Esophagus (tissue), 2 donors: ENCODE results near the gene IL17C. TPM values are rescaled to one million over a fixed set of nuclear protein-coding genes. Genes with fewer than 3 reads are reported as not detected.
A peak's percentile ranks its signal among the peaks of the same experiment; 100 is the strongest.

ENCODE experiments used
- H3K27ac ChIP-seq, 2 donors: one replicate each; pipeline ENCODE4 v1.5.1; 2013; ENCODE audit warnings: low read depth in 2 of 2, mild to moderate bottlenecking in 2 of 2, inconsistent platforms in 1 of 2, low read length in 1 of 2, moderate library complexity in 1 of 2
- H3K27me3 ChIP-seq, 2 donors: one replicate each; pipeline ENCODE4 v1.6.1; 2013; ENCODE audit warnings: low read length in 2 of 2, control low read depth in 1 of 2, mild to moderate bottlenecking in 1 of 2; ENCODE audit not compliant: insufficient read depth in 2 of 2, control insufficient read depth in 1 of 2
- H3K36me3 ChIP-seq, 2 donors: one replicate each; pipeline ENCODE4 v1.6.1; 2013; ENCODE audit warnings: low read length in 1 of 2; ENCODE audit not compliant: control insufficient read depth in 2 of 2, insufficient read depth in 2 of 2
- H3K4me1 ChIP-seq, 2 donors: one replicate each; pipeline ENCODE4 v1.6.1; 2013; ENCODE audit warnings: low read length in 1 of 2; ENCODE audit not compliant: control insufficient read depth in 2 of 2, insufficient read depth in 2 of 2
- H3K4me3 ChIP-seq, 2 donors: one replicate each; pipeline ENCODE4 v1.5.1; 2013; ENCODE audit warnings: low read length in 2 of 2, mild to moderate bottlenecking in 2 of 2, low read depth in 1 of 2, moderate library complexity in 1 of 2
- H3K9me3 ChIP-seq, 2 donors: one replicate each; pipeline ENCODE4 v1.6.1; 2013; ENCODE audit warnings: mild to moderate bottlenecking in 2 of 2, low read depth in 1 of 2, low read length in 1 of 2, moderate library complexity in 1 of 2; ENCODE audit not compliant: control insufficient read depth in 2 of 2, insufficient read depth in 1 of 2
- WGBS, 2 donors: extraction: QIAGEN DNeasy Blood & Tissue Kit; methylation state at CpG; one replicate each; pipeline ENCODE4 v1.1.7; 2013; 5-methylcytosine and 5-hydroxymethylcytosine counted together
- polyA plus RNA-seq, 2 donors: library from polyadenylated mRNA; stranded (reverse); fragments of 200-250 nt; gene quantifications; one replicate each; pipeline ENCODE4 v1.2.3, GENCODE V29; 2013
- donor health status: healthy with polysubstance abuse.
- donor health status: Bipolar disorder and iron deficiency.

Gene IL17C
- polyA plus RNA-seq, 2 donors, result 0.07 to 0.59 TPM

DNA sequence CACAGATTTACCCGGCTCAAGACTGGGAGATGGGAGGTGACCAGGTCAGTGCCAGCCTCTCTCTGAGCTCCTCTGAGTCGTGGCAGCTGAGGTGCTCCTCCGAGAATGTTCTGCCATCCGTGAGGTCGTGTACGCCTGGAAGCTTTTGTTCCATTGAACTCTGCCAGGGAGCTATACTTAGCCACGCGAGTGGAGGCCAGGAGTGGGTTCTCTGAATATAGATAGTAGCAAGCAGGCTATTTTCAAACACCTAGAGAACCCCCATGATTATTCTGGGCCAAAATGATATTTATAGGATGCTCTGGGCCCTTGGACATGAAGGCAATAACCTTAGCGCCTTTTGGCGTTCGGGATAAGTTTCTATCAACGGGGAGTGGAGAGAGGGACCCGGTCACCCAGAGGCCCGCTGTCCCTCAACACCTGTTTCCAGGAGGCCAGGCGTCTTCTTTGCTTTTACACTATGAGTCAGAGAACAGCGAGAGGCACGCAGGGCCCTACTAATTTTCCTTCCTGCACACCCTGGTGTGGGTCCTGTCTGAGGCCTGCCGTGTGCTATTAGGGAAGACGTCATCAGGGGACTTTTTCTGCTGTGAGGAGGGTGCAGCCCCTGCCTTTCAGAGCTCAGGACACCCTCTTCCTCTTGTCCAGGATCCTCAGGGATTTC lies 35.5 kb downstream of the IL17C start:
- H3K36me3 ChIP-seq, result peaks cover 0 to 5% of the 10 kb centered on the region in 2 donors
- no peak overlapping the region for H3K4me3 ChIP-seq
- no peaks in the 10 kb centered on the region for H3K9me3 ChIP-seq
- no peak overlapping the region for H3K27ac ChIP-seq
- no peaks in the 10 kb centered on the region for H3K27me3 ChIP-seq
- 88 to 89% methylated on average over 19 of the region's 19 CpGs for WGBS, 2 donors
- H3K4me1 ChIP-seq, result no peaks in the 10 kb centered on the region

DNA sequence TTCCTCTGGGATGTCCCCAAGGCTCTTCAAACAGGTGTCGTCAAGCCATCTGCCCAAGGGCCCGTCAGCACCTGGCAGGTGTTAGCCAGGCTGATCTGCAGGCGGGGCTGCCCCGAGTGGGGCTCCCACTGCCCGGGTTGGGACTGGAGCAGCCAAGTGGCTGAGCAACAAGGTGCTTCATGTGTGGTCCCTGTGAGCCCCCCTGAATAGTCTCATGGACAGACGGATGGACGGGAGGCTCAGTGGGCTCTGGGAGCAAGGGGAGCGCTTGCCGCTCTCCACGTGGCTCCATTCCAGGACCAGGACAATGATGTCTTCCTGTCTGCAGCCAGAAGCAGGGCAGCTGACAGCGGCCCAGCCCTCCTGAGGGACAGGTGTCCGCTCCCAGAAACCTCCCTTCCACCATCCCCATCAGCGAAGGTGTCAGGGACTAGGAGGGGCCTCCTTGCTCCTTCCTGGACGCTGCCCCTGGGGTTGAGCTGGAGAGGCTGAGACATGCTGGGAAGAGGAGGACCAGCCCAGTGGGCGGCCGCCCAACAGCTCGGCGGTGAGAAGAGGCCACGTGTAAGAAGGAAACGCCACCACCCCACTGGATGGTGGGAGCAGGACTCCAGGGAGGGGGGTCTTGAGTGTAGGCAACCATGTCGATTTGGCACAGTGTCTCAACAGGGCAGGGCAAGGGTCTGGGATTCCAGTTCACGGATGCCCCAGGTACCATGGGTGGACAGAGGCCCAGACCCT lies 38.3 kb downstream of the IL17C start:
- WGBS, 2 donors, result 82 to 83% methylated on average over 22 of the region's 22 CpGs
- no peaks in the 10 kb centered on the region for H3K27me3 ChIP-seq
- H3K36me3 ChIP-seq, result peaks cover 0 to 5% of the 10 kb centered on the region in 2 donors
- H3K27ac ChIP-seq, result no peak overlapping the region
- no peaks in the 10 kb centered on the region for H3K4me1 ChIP-seq
- H3K4me3 ChIP-seq, result no peak overlapping the region
- no peaks in the 10 kb centered on the region for H3K9me3 ChIP-seq

DNA sequence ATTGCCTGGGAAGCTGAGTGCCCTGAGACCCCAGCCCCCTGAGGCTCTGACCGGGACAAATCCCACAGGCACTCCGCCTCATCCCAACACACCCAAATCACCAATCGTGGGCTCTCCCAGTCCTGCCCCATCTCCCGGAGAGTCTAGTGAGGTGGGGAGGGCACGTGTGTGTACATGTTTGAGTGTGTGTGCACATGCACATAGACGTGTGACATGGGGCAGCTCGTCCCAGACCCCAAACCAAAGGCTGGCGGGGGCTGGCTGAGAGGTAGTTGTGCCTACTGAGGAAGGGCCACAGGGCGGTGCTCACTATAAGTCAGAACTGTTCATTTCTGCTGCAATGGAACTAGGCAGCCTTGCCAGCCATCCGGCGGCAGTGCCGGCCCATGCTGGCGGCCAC lies 39.3 kb downstream of the IL17C start:
- Histone ChIP-seq H3K27me3 (no peaks in the 10 kb centered on the region), H3K4me1 (no peaks in the 10 kb centered on the region), H3K36me3 (peaks cover 0 to 5% of the 10 kb centered on the region in 2 donors), H3K4me3 (no peak overlapping the region), H3K27ac (no peak overlapping the region), H3K9me3 (no peaks in the 10 kb centered on the region)
- WGBS, 2 donors, result 66 to 75% methylated on average over 13 of the region's 13 CpGs

- H3K4me1 ChIP-seq, result no peaks in the 10 kb centered on the region
- H3K36me3 ChIP-seq, result peaks cover 0 to 5% of the 10 kb centered on the region in 2 donors
- no peaks in the 10 kb centered on the region for H3K9me3 ChIP-seq
- no peak overlapping the region for H3K27ac ChIP-seq
- H3K27me3 ChIP-seq, result no peaks in the 10 kb centered on the region
- 58 to 64% methylated on average over 32 of the region's 32 CpGs for WGBS, 2 donors
- no peak overlapping the region for H3K4me3 ChIP-seq
Measured at GRCh38 chr16:88678224-88678979, 40.0 kb downstream of the IL17C start.

- WGBS, 2 donors, result 77 to 78% methylated on average over 5 of the region's 5 CpGs
- no peaks in the 10 kb centered on the region for H3K9me3 ChIP-seq
Measured at GRCh38 chr16:88680554-88681083, 42.2 kb downstream of the IL17C start.

DNA sequence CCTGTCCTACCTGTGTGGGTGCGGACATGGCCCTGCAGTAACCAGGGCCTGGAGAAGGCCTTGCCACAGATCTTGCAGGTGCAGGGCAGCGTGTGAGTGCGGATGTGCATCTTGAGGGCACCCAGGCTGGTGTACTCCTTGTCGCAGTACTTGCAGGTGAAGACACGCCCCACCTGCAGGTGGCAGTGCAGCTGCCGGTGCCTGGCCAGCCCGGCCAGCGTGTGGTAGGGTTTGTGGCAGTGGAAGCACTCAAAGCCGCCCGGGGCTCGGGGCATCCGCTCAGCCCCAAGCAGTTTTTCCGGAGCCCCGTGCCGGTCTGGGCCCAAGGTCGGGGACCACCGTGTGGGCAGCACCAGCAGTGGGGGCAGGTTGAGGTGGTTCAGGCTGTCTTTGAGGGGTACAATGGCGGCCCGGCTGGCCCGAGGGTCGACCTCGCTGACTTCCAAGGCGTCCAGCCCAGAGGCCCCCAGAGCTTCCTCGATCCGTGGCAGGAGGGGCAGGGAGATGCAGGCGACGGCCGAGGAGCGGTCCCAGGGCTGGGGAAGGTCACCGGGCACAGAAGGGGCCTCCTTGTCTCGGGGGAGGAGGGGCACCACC lies 42.8 kb downstream of the IL17C start:
- Histone ChIP-seq H3K27ac (peak overlapping the region; percentile 1 to 36), H3K36me3 (no peaks in the 10 kb centered on the region), H3K4me3 (no peak overlapping the region), H3K27me3 (peaks cover 0 to 4% of the 10 kb centered on the region in 2 donors), H3K9me3 (no peaks in the 10 kb centered on the region), H3K4me1 (peaks cover 0 to 10% of the 10 kb centered on the region in 2 donors)
- WGBS, 2 donors, result 51 to 59% methylated on average over 30 to 31 of the region's 31 CpGs

More at GRCh38 chr16:88680554-88681083, 42.2 kb downstream of the IL17C start:
- Histone ChIP-seq H3K36me3 (no peaks in the 10 kb centered on the region), H3K4me1 (peaks cover 0 to 4% of the 10 kb centered on the region in 2 donors), H3K4me3 (no peak overlapping the region), H3K27me3 (no peaks in the 10 kb centered on the region), H3K27ac (no peak overlapping the region)

GRCh38 chr16:88681709-88682451 lies 43.5 kb downstream of the IL17C start:
- no peak overlapping the region for H3K4me3 ChIP-seq
- no peaks in the 10 kb centered on the region for H3K9me3 ChIP-seq
- H3K27ac ChIP-seq, result peak overlapping the region in 1 of 2 donors; percentile 56
- H3K4me1 ChIP-seq, result peaks cover 0 to 10% of the 10 kb centered on the region in 2 donors
- no peaks in the 10 kb centered on the region for H3K36me3 ChIP-seq
- H3K27me3 ChIP-seq, result peaks cover 0 to 4% of the 10 kb centered on the region in 2 donors
- WGBS, 2 donors, result 27 to 47% methylated on average over 21 of the region's 21 CpGs

GRCh38 chr16:88684569-88685155 lies 46.3 kb downstream of the IL17C start:
- Histone ChIP-seq H3K27me3 (peaks cover 0 to 4% of the 10 kb centered on the region in 2 donors), H3K9me3 (no peaks in the 10 kb centered on the region), H3K4me3 (no peak overlapping the region), H3K4me1 (peaks cover 0 to 10% of the 10 kb centered on the region in 2 donors), H3K36me3 (no peaks in the 10 kb centered on the region), H3K27ac (no peak overlapping the region)
- 74 to 76% methylated on average over 15 of the region's 15 CpGs for WGBS, 2 donors
